NCI-H510A treated with DMSO at 0.1 percent for 48 hours (cell line): ENCODE data around the gene PLCH1.

Source experiments
- DNase-seq: peaks from one replicate; lab custom pipeline; 2025; lab: John Stamatoyannopoulos, UW

The PLCH1 gene

DNA sequence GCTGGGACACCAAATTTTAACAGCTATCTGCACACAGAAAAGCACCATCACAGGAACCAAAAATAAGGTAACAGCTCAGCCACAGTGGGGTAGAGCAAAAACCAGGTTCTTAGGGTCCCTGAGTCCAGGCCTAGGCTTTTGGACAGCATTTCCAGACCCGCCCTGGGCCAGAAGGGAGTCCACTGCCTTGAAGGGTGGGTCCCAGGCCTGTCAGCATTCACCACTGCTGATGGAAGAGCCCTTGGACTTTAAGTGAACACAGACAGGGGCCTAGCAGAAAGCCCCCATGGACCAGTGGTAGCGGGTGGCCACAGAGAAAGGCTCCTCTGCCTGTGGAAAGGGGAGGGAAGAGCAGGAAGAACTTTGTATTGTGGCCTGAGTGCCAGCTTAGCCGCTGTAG is 56.4 kb downstream of the PLCH1 start:
- DNase-seq = no peak

DNA sequence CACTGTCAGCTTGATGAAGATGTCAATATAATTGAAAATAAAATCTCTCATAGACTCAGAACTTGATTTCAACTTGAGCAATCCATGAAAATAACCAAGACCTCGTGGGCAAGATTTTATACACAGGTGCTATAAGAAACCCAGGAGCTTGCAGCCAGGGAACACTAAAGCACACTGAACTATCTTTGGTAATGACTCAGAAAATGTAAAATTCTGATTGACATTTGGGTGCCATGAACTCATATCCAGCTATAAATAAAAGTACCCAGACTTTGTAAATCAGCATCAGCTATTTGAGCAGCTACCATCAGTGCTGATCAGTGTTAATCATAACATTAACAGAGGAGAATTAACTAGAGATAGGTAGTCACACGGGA is 61.5 kb downstream of the PLCH1 start:
- DNase-seq = no peak

DNA sequence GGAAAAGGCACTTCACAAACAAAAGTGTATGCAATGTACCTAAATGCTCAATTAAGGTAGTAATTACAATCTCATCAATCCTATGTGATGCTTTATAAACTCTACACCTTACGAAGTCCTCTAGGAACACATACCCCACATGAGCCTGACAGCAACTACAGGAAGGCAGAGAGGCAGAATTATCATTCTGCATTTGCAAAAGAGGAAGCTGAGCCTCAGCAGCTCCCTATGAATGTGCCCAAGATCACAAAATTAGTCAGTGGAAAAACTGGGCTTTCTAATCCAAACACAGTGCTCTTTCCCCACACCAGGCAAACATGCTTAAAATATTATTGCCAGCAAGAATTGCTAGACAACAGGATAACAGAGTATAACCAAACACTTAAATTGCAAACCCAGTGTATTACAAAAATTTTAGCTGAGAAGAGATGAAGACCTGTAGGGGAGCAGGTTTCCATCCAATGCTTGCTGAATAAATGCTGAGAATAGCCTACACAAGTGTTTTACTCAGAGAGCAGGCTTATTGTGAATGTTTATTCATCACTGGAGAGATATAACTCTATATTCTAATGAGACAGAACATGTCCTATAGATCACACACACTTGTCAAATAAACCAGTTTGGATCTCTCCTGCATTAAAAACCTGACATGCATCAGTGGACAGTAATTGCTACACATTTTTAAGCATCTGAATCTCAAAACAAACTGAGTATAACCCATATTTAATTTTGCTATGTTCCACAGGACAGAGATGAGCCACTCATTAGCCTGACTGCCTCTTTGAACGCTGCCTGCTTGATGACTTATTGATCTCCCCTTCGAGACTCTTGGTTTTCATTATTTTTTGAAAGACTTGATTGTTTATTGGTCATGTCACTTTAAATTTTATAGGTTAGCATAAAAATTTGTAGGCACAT is 62.2 kb downstream of the PLCH1 start:
- no peak for DNase-seq

DNA sequence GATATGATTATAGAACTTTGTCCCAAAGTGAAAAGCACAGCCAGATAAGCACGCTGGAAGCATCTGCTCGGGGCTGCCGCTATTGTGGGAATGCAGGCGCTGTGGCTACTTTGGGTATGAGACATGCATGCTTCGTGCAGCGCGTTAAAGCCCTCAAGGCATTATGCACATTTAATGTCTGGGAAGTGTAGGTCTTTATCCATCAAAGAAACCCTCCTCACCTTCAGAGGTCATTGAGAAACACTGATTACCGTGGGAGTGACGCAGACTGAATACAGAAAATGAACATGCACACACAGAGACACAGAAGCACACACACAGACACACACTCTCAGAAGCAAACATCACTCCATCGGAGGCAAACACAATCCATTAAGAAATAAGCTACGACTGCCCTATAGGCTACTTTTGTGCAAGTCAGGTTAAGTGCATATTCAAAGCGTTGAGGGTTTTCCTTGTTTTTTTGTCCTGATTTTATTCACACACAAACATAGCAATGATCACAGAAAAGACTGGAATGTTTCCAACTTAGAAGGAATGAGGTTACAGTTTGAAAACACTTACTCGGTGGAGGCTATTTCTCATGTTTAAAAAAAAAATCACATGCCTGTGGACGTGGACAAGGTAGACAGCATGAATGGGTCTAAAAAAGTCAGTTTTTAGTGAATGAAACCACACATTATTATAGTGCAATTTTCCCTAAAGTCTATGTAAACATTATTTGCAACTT is 68.5 kb downstream of the PLCH1 start:
- no peak for DNase-seq

DNA sequence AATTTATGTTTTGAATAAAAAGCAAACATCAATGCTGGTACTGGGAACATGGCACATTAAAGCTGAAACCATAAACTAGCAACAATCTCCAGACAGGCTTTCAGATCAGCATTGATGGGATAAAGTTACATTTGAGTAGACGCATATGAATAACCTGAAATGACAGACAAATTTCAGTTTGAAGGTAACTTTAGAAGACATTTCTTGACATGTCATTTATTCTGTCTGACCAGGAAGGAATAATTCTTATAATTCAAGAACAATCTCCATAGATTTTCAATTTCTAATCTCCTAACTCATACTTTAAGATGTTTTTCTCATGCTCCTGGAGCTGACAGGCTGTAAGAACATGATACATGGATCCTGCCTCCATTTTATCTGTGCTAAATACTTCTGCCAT is 69.8 kb downstream of the PLCH1 start:
- no peak for DNase-seq

DNA sequence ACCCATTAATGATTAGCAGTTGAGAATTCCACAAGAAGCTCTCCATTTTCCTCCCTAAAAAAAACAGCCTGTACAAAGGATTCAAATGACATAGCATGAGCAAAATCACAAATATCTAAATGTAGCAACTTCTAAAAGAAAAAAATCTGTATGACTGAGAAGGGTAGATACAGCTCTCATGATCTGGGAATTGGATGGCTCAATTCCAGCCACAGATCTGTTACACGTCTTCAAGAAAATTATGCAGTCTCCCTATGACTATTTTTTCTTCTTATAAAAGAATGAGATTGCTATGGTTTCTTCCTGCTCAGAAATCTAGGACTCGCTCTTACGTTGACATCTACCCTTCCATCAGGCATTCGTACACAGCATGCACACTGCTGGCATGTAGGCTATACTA is 71.5 kb downstream of the PLCH1 start:
- no peak for DNase-seq

DNA sequence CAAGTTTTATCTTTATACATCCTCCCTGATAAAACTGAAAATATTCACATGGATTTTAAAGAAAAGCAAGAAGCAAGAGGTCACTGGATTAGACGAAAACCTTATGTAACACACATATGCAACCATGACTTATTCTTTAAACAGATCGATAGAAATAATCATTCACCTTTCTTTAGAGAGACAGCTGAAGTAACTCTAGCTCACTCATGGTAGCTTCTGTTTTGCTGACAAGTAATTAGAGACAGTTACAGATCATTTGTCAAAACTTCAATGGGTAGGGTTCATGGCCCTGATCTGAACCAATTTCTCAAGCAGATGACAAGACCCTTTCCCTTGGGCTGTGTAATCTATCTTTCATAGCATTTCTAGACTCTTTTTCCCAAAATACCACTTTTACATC is 74.5 kb downstream of the PLCH1 start:
- DNase-seq = no peak

DNA sequence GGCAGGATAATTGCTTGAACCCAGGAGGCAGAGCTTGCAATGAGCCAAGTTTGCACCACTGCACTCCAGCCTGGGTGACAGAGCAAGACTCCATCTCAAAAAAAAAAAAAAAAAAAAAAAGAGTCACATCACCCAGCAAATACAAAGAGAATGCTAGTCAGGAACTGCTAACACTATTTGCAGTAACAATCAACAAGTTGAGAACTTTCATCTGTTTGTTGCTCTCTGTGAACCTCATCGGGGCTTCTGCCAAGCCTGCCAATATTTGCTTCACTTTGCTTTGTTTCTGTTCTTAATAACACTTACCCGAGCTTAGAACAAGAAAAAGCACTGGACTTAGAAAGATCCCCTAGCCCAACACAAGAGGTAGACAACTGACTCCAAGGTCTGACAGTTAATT is 76.9 kb downstream of the PLCH1 start:
- no peak for DNase-seq

DNA sequence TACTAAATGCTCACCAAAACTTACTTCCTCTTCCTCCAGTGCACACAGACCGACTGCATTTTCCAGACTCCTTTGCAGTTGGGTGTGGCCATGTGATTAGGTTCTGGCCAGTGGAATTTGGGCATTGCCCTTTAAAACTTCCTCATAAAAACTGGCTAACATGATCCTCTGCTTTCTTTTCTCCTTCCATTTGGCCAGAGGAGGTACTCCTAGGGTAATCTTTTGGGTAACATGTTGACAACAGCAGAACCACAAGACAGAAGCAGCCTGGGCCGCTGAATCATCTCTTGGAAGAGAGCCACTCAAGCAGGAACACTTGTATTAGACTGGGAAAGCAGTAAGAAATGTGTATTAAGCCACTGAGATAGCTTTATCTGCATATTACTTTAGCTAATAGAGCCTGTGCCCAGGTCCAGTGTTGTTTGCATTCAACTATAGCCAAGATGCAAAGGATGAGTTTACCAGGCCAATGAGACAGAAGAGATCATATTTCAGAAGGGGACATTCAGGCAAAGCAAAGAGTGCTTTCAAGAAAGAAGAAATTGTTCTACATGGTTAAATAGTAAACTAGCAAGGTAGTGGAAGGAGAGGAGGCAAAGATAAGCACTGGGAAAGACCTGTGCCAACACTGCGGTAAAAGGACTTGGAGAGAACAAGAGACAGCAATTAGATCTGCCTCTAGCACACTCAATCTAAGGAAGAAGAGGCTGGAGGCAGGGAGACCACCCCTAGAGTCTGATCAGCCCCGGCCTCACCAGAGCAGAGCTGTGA is 79.8 kb downstream of the PLCH1 start:
- no peak for DNase-seq

DNA sequence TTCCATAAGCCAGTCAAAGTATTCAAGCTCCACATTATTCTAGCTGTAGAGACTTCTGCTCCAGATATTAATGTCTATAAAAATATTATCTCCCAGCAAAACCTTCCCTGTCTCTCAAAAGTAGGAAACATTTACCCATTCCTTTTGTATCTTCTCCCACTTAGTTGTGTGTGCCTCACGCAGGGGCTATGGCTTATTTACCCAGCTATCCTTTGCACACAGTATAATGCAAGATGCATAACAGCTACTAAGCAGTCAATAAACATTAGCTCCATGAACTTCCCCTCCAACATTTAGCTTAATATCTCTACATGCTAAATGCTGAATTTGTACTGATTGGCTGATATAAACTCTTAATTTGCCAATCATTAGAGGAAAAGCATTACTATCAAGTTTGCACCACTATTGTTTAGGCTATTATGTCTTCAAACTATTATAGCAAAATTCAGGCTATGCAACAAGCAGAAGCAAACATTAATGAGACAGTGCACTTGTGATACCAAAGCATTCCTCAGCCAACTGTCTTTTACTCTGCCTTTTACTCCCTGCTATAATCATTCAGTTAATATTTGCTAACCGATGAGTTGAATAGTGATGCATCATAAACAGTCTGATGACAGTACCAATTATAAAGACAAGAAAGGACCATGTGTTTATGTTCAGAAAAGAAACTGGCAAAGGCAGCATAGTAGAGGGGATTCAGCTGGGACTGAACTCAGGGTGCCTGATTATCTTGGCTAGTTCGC is 81.2 kb downstream of the PLCH1 start:
- DNase-seq = no peak

DNA sequence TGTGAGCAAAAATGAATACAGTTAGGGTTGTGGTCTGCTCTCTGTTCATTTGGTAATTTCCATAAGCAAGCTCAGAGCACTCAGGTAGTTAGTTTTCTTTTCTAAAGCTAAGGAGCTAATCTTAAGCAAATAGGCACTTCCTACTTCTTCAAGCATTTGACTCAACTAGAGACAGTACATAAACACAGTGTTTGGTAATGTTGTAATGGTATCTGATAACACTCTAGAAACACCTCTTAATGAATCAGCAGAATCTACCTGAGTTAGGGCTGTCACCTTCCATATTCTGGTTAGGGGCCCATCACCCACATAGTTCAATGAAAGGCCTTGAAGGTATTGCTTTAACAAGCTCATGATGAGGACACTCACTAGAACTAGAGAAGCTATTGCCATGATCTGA is 83.1 kb downstream of the PLCH1 start:
- DNase-seq = no peak

DNA sequence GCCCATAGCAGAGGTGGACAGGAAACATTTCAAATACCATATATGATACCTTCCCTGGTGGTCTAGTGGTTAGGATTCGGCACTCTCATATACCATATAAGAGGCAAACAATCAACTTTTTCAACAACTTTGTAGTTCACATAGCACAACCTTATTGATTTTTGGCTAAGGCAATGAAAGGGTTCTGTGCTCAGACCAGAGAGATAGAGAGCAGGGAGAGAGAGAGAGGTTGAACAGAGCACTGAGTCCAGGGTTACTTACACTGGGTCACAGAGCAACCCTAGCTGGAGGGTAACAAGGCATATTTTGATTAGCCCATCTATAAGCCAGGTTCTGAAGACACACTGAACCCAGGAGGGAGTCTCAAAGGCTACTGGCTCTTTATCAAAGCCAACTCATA is 83.8 kb downstream of the PLCH1 start:
- DNase-seq = no peak

DNA sequence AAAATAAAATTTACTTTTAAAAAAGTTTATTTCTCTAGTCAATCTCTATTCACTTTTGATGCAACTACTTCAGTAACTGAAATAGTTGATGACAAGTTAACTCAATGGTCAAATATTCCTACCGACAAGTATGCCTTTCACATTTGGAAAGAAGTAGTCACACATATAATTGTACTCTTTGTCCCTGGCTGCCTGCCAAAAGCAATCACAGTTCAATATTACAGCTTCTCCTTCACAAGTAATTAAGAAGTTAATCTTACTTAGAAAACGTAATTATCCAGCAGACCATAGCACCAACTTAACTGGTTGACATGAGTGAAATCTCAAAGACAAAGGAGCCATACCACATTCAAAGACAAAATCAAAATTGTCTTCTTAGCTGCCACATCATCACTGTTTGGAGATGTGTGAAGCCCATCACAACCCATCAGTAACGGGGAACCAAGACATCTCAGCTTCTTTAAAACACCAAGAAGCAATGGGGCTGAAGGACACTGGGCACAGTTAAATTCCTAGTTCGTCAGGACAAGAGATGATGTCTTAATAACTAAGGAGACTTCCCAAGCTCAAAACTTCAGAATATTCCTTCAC is 86.1 kb downstream of the PLCH1 start:
- no peak for DNase-seq

DNA sequence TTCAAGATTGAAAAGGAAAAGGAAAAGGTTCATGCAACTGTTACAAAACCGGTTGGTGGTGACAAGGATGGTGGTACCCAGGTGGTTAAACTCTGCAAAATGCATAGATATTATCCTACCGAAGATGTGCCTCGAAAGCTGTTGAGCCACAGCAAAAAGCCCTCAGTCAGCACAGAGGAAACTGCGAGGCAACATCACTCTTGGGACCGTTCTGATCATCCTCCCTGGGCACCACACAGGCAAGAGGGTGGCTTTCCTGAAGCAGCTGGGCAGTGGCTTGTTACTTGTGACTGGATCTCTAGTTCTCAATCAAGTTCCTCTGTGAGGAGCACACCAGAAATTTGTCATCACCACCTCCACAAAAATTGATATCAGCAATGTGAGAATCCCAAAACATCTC is 86.9 kb downstream of the PLCH1 start:
- DNase-seq = no peak

DNA sequence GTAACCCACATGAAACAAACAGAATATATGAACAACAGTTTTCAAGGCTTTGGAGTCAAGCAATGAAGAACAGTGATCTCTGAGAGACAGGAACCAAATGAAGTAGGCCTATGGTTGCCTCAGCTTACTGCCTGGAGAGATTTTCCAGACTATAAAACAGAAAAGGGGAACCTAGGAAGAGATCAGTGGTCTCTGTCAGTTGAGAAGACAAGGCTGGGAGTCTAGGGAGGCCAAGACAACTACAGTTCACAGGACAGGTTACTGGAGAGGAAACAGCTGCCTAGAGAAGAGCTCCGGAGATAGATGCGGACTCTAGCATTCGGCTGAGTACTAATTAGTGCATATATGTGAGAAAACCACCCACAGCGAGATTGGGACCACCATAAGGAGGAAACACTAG is 87.7 kb downstream of the PLCH1 start:
- DNase-seq = no peak

DNA sequence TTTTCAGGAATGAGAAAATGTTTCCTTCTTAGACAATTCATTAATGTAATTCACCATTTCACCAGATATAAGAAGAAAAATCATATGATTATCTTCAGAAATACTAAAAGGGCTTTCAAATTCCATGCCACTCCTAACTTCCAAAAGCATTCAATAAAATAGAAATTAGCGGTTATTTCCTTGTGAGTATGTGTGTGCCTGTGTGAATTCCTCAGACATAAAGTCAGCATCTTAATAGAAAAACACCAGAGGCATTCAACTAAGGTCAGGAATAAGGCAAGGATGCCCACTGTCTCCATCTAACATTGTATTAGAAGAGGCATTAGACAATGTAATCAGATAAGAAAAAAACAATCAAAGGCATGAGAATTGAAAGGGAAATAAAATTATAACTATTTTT is 88.4 kb downstream of the PLCH1 start:
- no peak for DNase-seq

DNA sequence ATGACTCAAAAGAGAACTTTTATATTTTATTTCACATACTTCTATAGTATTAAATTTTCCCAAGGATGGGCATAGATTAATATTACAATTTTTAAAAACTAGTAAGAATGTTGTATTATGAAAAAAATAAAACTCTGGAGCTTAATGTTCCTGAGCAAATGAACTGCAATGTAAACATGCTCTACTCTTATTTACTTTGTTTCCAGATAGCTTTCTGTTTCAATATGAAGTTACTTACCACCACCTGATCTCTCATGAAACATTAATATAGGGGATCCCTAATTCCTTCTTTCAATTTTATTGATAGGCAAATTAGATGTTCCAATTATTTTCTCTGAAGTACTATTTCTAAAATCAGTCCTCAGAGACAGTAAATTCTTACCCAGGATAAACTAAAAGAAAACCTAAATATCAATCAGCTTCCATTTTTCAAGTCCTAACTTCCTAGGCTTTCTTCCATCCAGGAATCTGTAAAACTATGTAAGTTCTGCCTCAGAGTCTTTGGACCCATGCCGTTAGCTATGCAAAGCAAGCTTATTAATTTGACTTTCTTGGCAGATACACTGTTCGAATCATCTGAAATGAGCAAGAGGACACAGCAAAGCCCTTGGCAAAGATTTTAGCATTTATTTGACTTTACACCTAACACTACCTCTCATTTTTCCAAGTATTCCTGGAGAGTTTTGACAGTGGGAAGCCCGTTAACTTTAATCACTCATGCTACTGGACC is 93.2 kb downstream of the PLCH1 start:
- no peak for DNase-seq

DNA sequence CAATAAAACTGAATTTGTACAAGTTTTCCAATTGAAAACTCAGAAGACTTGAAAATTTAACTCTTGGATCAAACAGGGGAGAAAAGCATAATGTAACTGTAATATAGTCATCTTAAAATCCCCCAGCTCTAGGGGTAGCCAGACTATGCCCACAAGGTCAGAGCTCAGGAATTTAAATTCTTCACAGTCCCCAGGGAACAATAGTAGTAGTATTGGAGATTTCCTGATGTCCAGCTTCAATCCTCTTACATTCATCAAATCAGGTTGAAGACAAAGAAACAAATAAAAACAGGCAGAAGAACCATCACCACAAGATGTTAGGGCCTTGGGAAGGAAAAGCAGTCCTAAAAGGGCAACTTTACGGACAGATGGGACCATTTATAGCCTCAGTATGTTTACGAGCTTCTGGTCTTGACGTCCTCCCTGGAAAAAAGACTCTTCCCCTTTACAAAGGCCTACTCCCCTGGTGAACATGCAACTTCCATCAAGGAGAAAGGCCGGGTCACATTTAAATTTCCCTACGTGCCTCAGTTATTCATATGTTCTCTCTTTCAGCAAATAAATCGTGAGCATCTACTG is 96.8 kb downstream of the PLCH1 start:
- no peak for DNase-seq

DNA sequence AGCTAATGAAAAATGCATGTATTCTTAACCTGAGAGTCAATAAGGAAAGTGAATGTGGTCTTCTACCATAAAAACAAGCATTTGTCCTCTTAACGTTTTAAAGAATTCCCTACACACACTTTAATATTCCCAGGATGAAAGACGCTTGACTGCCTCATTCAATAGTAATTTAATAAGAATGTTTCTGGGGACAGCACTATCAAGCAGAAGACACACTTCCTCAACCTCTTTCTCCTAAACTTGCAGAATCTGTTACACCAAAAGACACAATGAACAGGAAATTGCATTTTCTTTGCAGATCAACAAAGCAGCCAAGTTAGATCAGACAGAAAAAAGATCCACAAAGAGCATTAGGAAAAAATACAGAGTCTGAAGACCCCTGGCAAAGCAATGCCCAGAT is 97.7 kb downstream of the PLCH1 start:
- no peak for DNase-seq

DNA sequence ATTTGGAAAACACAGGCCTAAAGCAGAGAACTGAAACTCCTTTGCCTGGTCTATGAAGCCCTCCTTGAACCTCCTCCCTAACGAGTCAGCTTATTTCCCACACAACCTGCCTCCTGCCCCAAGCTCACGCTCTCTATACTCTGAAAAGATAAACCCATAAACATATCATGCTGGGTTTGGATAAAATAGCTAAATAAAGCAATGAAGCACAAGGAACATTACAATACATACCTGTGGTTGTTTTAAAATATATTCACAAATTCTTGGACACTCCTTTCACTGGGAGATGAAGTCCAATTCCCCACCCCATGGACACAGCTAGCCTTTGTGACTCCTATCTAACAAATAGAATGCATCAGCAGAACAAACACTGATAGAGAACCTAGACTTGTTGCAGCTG is 98.2 kb downstream of the PLCH1 start:
- DNase-seq = no peak

DNA sequence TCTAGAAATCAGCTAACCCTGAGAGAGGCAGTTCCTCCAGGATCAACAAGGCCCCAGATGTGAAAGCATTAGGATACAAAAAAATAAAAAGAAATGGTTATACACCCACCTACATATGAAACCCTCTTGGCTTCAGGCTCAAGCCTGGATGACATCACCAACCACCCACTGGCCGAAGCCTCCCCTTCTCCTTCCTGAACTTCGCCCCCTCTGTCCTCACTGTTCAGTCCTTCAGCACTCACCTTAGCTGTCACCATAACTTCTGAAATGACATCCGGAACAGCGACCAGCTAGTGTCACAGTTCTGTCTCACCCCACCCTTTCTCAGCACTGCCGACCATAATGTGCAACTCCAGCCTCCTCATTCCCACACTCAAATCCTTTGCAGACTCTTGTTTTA is 98.7 kb downstream of the PLCH1 start:
- DNase-seq = no peak
